HEK293T (cell line): Measurements from ENCODE around the gene PPP6R2.
A peak's percentile ranks its signal among the peaks of the same experiment; 100 is the strongest.

Experiments
- CTCF ChIA-PET: fragments of 350-600 bp; formaldehyde crosslinking; extraction: SDS; loops from one replicate; lab custom pipeline; 2021; ENCODE audit warnings: antibody characterized with exemption, inconsistent platforms; lab: Yijun Ruan, JAX
- POLR2A ChIA-PET: fragments of 350-600 bp; formaldehyde crosslinking; extraction: SDS; loops from one replicate; lab custom pipeline; 2020; ENCODE audit warnings: antibody characterized with exemption, inconsistent platforms; lab: Yijun Ruan, JAX
- DNase-seq: peaks from one replicate; pipeline ENCODE4 v3.0.0; 2012; ENCODE audit warnings: mixed read lengths; ENCODE audit errors: extremely low spot score
- ARNT ChIP-seq: fragments of 450-650 bp; IDR thresholded peaks from 2 replicates; pipeline ENCODE4 v1.6.1; 2017; ENCODE audit warnings: mild to moderate bottlenecking
- BHLHE40 ChIP-seq: fragments of 450-650 bp; IDR thresholded peaks from 2 replicates; pipeline ENCODE4 v1.6.1; 2016; ENCODE audit warnings: mild to moderate bottlenecking, moderate library complexity, borderline replicate concordance
- CTBP1 ChIP-seq: fragments of 450-650 bp; IDR thresholded peaks from 2 replicates; pipeline ENCODE4 v1.6.1; 2016; ENCODE audit warnings: borderline replicate concordance
- ELF4 ChIP-seq: fragments of 450-650 bp; IDR thresholded peaks from 2 replicates; pipeline ENCODE4 v1.6.1; 2017; ENCODE audit warnings: antibody characterized with exemption
- FOXA1 ChIP-seq: fragments of 450-650 bp; IDR thresholded peaks from 2 replicates; pipeline ENCODE4 v1.6.1; 2016; ENCODE audit warnings: mild to moderate bottlenecking
- FOXK2 ChIP-seq: fragments of 450-650 bp; IDR thresholded peaks from 2 replicates; pipeline ENCODE4 v1.6.1; 2016; ENCODE audit warnings: mild to moderate bottlenecking
- FOXM1 ChIP-seq: fragments of 450-650 bp; IDR thresholded peaks from 2 replicates; pipeline ENCODE4 v1.6.1; 2017; ENCODE audit warnings: mild to moderate bottlenecking, borderline replicate concordance
- HDGF ChIP-seq: fragments of 450-650 bp; IDR thresholded peaks from 2 replicates; pipeline ENCODE4 v1.6.1; 2017; ENCODE audit warnings: antibody characterized with exemption, borderline replicate concordance
- L3MBTL2 ChIP-seq: fragments of 450-650 bp; conservative IDR thresholded peaks from 2 replicates; pipeline ENCODE4 v1.6.1; 2016; ENCODE audit warnings: mild to moderate bottlenecking
- LEF1 ChIP-seq: fragments of 450-650 bp; IDR thresholded peaks from 2 replicates; pipeline ENCODE4 v1.6.1; 2017; ENCODE audit warnings: mild to moderate bottlenecking, borderline replicate concordance
- NFRKB ChIP-seq: fragments of 450-650 bp; IDR thresholded peaks from 2 replicates; pipeline ENCODE4 v1.6.1; 2016; ENCODE audit warnings: mild to moderate bottlenecking, moderate library complexity
- PKNOX1 ChIP-seq: fragments of 450-650 bp; IDR thresholded peaks from 2 replicates; pipeline ENCODE4 v1.6.1; 2016
- SP1 ChIP-seq: fragments of 450-650 bp; IDR thresholded peaks from 2 replicates; pipeline ENCODE4 v1.6.1; 2017
- SUZ12 ChIP-seq: fragments of 450-650 bp; IDR thresholded peaks from 2 replicates; pipeline ENCODE4 v1.6.1; 2016; ENCODE audit warnings: mild to moderate bottlenecking
- TARDBP ChIP-seq: fragments of 450-650 bp; IDR thresholded peaks from 2 replicates; pipeline ENCODE4 v1.6.1; 2016
- ZNF384 ChIP-seq: fragments of 450-650 bp; IDR thresholded peaks from 2 replicates; pipeline ENCODE4 v1.6.1; 2016

PPP6R2 gene

GRCh38 chr22:50483977-50484853, 141.1 kb downstream of the PPP6R2 start:
- TF ChIP-seq ARNT, result no peak
- no peak for TF ChIP-seq SUZ12
- no peak for TF ChIP-seq ELF4
- TF ChIP-seq SP1, result no peak
- no peak for TF ChIP-seq FOXM1
- no peak for TF ChIP-seq BHLHE40
- TF ChIP-seq PKNOX1, result no peak
- no peak for TF ChIP-seq TARDBP
- TF ChIP-seq L3MBTL2, result no peak
- ChIA-PET POLR2A (interaction anchor here (0.6 to 1.5 kb wide), 5 partner anchors 9 to 42 kb away, joined by 3 to 5 read pairs (median 4); partner anchors contain the start of genes LMF2, NCAPH2, SBF1 and SCO2), CTCF (interaction anchor here (0.8 kb wide), 1 partner anchor 14 kb away, joined by 5 read pairs; no protein-coding TSS in a partner anchor)

GRCh38 chr22:50485221-50486131, 142.3 kb downstream of the PPP6R2 start:
- no peak for DNase-seq
- POLR2A ChIA-PET, result interaction anchor here (1.3 to 1.5 kb wide), 3 partner anchors 13 to 40 kb away, joined by 4 to 5 read pairs (median 4); partner anchors contain the start of genes LMF2, NCAPH2 and SCO2
- peak; percentile 58; the same call in 1 of the 2 replicates for TF ChIP-seq ZNF384
- TF ChIP-seq L3MBTL2, result 0 out of 2 replicates have a peak, but pooled peaks have one; percentile 20
- no peak for TF ChIP-seq SUZ12
- CTCF ChIA-PET, result interaction anchor here (0.6 kb wide), 1 partner anchor 178 kb away, joined by 3 read pairs; the partner anchor contains the start of gene PLXNB2

More at GRCh38 chr22:50483977-50484853, 141.1 kb downstream of the PPP6R2 start:
- DNase-seq, result no peak

- DNase-seq, result no peak
- TF ChIP-seq PKNOX1 (no peak), HDGF (no peak), SUZ12 (no peak), ARNT (no peak), CTBP1 (no peak), L3MBTL2 (no peak), FOXK2 (no peak), LEF1 (no peak), TARDBP (no peak)
- POLR2A ChIA-PET, result interaction anchor here (0.9 to 1.3 kb wide), 3 partner anchors 21 to 39 kb away, joined by 3 to 5 read pairs (median 3); partner anchors contain the start of genes LMF2, NCAPH2 and SCO2
- CTCF ChIA-PET, result interaction anchor here (1.5 kb wide), 1 partner anchor 11 kb away, joined by 5 read pairs; no protein-coding TSS in a partner anchor
Measured at GRCh38 chr22:50486561-50487289, 143.6 kb downstream of the PPP6R2 start, which contains the start of gene MIOX. TSS of gene MIOX (plus strand) at chr22:50486859. CDS start at chr22:50486898, 39 bp downstream.

GRCh38 chr22:50487290-50488005, 144.3 kb downstream of the PPP6R2 start:
- POLR2A ChIA-PET, result interaction anchor here (0.9 kb wide), 2 partner anchors 20 to 38 kb away, joined by 3 read pairs; partner anchors contain the start of genes LMF2, NCAPH2 and SCO2
- DNase-seq, result no peak
- TF ChIP-seq LEF1, result no peak
- no peak for TF ChIP-seq ZNF384
- no peak for TF ChIP-seq TARDBP
- TF ChIP-seq ARNT, result no peak
- no peak for TF ChIP-seq CTBP1
- no peak for TF ChIP-seq FOXA1
- no peak for TF ChIP-seq NFRKB
- TF ChIP-seq ELF4, result no peak
- TF ChIP-seq HDGF, result no peak
- no peak for TF ChIP-seq SUZ12
- no peak for TF ChIP-seq PKNOX1
- TF ChIP-seq BHLHE40, result no peak
- no peak for TF ChIP-seq FOXM1
- TF ChIP-seq FOXK2, result no peak
- CTCF ChIA-PET, result interaction anchor here (1.5 kb wide), 1 partner anchor 11 kb away, joined by 5 read pairs; no protein-coding TSS in a partner anchor
